ENCODE data around the gene TEN1. TPM values are rescaled to one million over a fixed set of nuclear protein-coding genes. Genes with fewer than 3 reads are reported as not detected.

TEN1 gene
- total RNA-seq, 1 experiment from 2014 or later, result 15.0 TPM

Other genes with a start within 250 kb of the TEN1 start
- 14.3 and 29.9 TPM in 2 replicates for gene GALK1, start 214.0 kb upstream of the TEN1 start, total RNA-seq (2014; rRNA removed; shearing (Covaris generic))
- gene UNK, start 194.4 kb upstream of the TEN1 start, total RNA-seq (2014; rRNA removed; shearing (Covaris generic)), result 36.8 and 40.6 TPM in 2 replicates
- 0.06 and 0.86 TPM in 2 replicates for gene UNC13D, start 134.8 kb upstream of the TEN1 start, total RNA-seq (2014; rRNA removed; shearing (Covaris generic))
- gene WBP2, start 123.9 kb upstream of the TEN1 start, total RNA-seq (2014; rRNA removed; shearing (Covaris generic)), result 17.8 and 21.8 TPM in 2 replicates
- gene TRIM47, start 100.7 kb upstream of the TEN1 start, total RNA-seq (2014; rRNA removed; shearing (Covaris generic)), result 14.4 and 15.2 TPM in 2 replicates
- gene TRIM65, start 82.3 kb upstream of the TEN1 start, total RNA-seq (2014; rRNA removed; shearing (Covaris generic)), result 15.6 and 24.1 TPM in 2 replicates
- gene MRPL38, start 74.4 kb upstream of the TEN1 start, total RNA-seq (2014; rRNA removed; shearing (Covaris generic)), result 27.7 and 34.8 TPM in 2 replicates
- gene FBF1, start 38.2 kb upstream of the TEN1 start, total RNA-seq (2014; rRNA removed; shearing (Covaris generic)), result 6.3 and 8.0 TPM in 2 replicates
- 28.5 and 35.0 TPM in 2 replicates for gene ACOX1, start 74 bp upstream of the TEN1 start, total RNA-seq (2014; rRNA removed; shearing (Covaris generic))
- 1.3 and 1.5 TPM in 2 replicates for gene CDK3, start 21.6 kb downstream of the TEN1 start, total RNA-seq (2014; rRNA removed; shearing (Covaris generic))
- gene EVPL, start 48.1 kb downstream of the TEN1 start, total RNA-seq (2014; rRNA removed; shearing (Covaris generic)), result 0.06 and 0.12 TPM in 2 replicates
- 19.1 and 25.4 TPM in 2 replicates for gene SRP68, start 93.3 kb downstream of the TEN1 start, total RNA-seq (2014; rRNA removed; shearing (Covaris generic))
- gene GALR2, start 95.5 kb downstream of the TEN1 start, total RNA-seq (2014; rRNA removed; shearing (Covaris generic)), result not detected in 2 replicates
- not detected in 2 replicates for gene ZACN, start 99.9 kb downstream of the TEN1 start, total RNA-seq (2014; rRNA removed; shearing (Covaris generic))
- gene EXOC7, start 124.5 kb downstream of the TEN1 start, total RNA-seq (2014; rRNA removed; shearing (Covaris generic)), result 45.4 and 48.9 TPM in 2 replicates
- gene FOXJ1, start 162.0 kb downstream of the TEN1 start, total RNA-seq (2014; rRNA removed; shearing (Covaris generic)), result not detected in 2 replicates

Measured in Daoy (cell line).